K562 (cell line): ENCODE measurements around the gene RAPGEF5. TPM values are rescaled to one million over a fixed set of nuclear protein-coding genes. Genes with fewer than 3 reads are reported as not detected.

ENCODE experiments used
- CAMTA2 ChIP-seq: fragments of 250-450 bp; sonication (Bioruptor Pico); conservative IDR thresholded peaks from 2 replicates; pipeline ENCODE4 v1.5.1; 2022
- POLR2AphosphoS2 ChIP-seq: IDR thresholded peaks from 2 replicates; pipeline ENCODE4 v1.6.1; 2012; ENCODE audit warnings: low read length, improper control_type of control experiment
- REST ChIP-seq, 2 experiments: fragments of 450-650 bp; formaldehyde crosslinking in 1 of 2; IDR thresholded peaks; 2 replicates each; pipeline versions ENCODE4 v1.4.0 to v1.6.1; 2014 to 2020; ENCODE audit warnings: mild to moderate bottlenecking in 2 of 2, borderline replicate concordance in 1 of 2, low read depth in 1 of 2
- SMAD1 ChIP-seq: fragments of 150-350 bp; IDR thresholded peaks from 2 replicates; pipeline ENCODE4 v1.6.1; 2014; ENCODE audit warnings: low read length, low read depth; ENCODE audit not compliant: partially characterized antibody
- ZNF263 ChIP-seq: sonication (generic); formaldehyde crosslinking; IDR thresholded peaks from 2 replicates; pipeline ENCODE4 v1.8.0; 2022; ENCODE audit warnings: mild to moderate bottlenecking, missing genetic modification reagents, borderline replicate concordance
- ZNF707 ChIP-seq: fragments of 250-450 bp; sonication (Bioruptor Pico); conservative IDR thresholded peaks from 2 replicates; pipeline ENCODE4 v1.8.0; 2022; ENCODE audit warnings: inconsistent platforms, mild to moderate bottlenecking, moderate library complexity
- polyA plus RNA-seq, 8 experiments: library from polyadenylated mRNA; depleted of rRNA in 4 of 8; stranded (reverse) in 5 of 8; unstranded in 3 of 8; fragments of >200 nt; fragmentation: Nextera tagmentation in 2 of 8; fragmentation: Illumina TruSeq in 1 of 8; extraction: Ambion mirVana in 2 of 8; extraction: Trizol in 1 of 8; gene quantifications; 2 replicates each; pipeline versions ENCODE4 v1.2.1 to v1.2.3, GENCODE V29; 2011 to 2014; ENCODE audit warnings: inconsistent platforms in 1 of 8, missing spikeins in 1 of 8
- total RNA-seq, 7 experiments: library from RNA; depleted of rRNA in 6 of 7; stranded (reverse); fragments of >200 nt in 6 of 7; fragmentation: Illumina TruSeq in 2 of 7; extraction: Trizol in 2 of 7; gene quantifications; 2 replicates each; pipeline versions ENCODE4 v1.2.1 to v1.2.3, GENCODE V29; 2011 to 2021; ENCODE audit warnings: low replicate concordance in 1 of 7
- TF ChIP-seq, protein P1 (sequence below): fragments of 450-650 bp; IDR thresholded peaks from 2 replicates; pipeline ENCODE4 v1.6.1; 2016; ENCODE audit warnings: missing biosample characterization, missing genetic modification characterization
- TF ChIP-seq, protein P2 (sequence below): IDR thresholded peaks from 3 replicates; pipeline ENCODE4 v1.6.1; 2011; ENCODE audit warnings: borderline replicate concordance, mild to moderate bottlenecking, moderate library complexity; ENCODE audit not compliant: insufficient read length; ENCODE audit errors: extremely low read depth
- TF ChIP-seq, protein P3 (sequence below): fragments of 450-650 bp; formaldehyde crosslinking; IDR thresholded peaks from 2 replicates; pipeline ENCODE4 v1.4.0; 2022; ENCODE audit warnings: missing genetic modification characterization

RAPGEF5 gene
- total and polyA plus RNA-seq, 9 of the 15 experiments (the other 6 are each of a cell fraction or from before 2014, with no cell fraction given) = 0.39 to 2.0 (median 1.1) TPM

- TF ChIP-seq REST (IDR thresholded peaks at IDR 0.05; ENCODE audit: borderline replicate concordance) (peak; percentile 39; the same call in 1 of the 2 replicates), REST (CRISPR knock-in tag; IDR thresholded peaks at IDR 0.05; ENCODE audit: low read depth) (no peak), ZNF263 (no peak), CAMTA2 (no peak), SMAD1 (no peak), POLR2AphosphoS2 (no peak), ZNF707 (CRISPR knock-in tag) (no peak)
- TF ChIP-seq, protein P1, sequence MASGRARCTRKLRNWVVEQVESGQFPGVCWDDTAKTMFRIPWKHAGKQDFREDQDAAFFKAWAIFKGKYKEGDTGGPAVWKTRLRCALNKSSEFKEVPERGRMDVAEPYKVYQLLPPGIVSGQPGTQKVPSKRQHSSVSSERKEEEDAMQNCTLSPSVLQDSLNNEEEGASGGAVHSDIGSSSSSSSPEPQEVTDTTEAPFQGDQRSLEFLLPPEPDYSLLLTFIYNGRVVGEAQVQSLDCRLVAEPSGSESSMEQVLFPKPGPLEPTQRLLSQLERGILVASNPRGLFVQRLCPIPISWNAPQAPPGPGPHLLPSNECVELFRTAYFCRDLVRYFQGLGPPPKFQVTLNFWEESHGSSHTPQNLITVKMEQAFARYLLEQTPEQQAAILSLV = no peak
- TF ChIP-seq, protein P2, sequence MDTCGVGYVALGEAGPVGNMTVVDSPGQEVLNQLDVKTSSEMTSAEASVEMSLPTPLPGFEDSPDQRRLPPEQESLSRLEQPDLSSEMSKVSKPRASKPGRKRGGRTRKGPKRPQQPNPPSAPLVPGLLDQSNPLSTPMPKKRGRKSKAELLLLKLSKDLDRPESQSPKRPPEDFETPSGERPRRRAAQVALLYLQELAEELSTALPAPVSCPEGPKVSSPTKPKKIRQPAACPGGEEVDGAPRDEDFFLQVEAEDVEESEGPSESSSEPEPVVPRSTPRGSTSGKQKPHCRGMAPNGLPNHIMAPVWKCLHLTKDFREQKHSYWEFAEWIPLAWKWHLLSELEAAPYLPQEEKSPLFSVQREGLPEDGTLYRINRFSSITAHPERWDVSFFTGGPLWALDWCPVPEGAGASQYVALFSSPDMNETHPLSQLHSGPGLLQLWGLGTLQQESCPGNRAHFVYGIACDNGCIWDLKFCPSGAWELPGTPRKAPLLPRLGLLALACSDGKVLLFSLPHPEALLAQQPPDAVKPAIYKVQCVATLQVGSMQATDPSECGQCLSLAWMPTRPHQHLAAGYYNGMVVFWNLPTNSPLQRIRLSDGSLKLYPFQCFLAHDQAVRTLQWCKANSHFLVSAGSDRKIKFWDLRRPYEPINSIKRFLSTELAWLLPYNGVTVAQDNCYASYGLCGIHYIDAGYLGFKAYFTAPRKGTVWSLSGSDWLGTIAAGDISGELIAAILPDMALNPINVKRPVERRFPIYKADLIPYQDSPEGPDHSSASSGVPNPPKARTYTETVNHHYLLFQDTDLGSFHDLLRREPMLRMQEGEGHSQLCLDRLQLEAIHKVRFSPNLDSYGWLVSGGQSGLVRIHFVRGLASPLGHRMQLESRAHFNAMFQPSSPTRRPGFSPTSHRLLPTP = no peak
- TF ChIP-seq, protein P3, sequence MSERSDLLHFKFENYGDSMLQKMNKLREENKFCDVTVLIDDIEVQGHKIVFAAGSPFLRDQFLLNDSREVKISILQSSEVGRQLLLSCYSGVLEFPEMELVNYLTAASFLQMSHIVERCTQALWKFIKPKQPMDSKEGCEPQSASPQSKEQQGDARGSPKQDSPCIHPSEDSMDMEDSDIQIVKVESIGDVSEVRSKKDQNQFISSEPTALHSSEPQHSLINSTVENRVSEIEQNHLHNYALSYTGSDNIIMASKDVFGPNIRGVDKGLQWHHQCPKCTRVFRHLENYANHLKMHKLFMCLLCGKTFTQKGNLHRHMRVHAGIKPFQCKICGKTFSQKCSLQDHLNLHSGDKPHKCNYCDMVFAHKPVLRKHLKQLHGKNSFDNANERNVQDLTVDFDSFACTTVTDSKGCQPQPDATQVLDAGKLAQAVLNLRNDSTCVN (CRISPR knock-in tag) = no peak
These were observed 61.3 kb downstream of the RAPGEF5 start (continued) for GRCh38 chr7:22295402-22296264.
